ENCODE results near the gene PDE4D.
"Not testable (repeated sequence)": the region's sequence is repeated elsewhere in the genome, so short reads cannot be mapped to it uniquely, and the experiment has no call there.

PDE4D gene

DNA sequence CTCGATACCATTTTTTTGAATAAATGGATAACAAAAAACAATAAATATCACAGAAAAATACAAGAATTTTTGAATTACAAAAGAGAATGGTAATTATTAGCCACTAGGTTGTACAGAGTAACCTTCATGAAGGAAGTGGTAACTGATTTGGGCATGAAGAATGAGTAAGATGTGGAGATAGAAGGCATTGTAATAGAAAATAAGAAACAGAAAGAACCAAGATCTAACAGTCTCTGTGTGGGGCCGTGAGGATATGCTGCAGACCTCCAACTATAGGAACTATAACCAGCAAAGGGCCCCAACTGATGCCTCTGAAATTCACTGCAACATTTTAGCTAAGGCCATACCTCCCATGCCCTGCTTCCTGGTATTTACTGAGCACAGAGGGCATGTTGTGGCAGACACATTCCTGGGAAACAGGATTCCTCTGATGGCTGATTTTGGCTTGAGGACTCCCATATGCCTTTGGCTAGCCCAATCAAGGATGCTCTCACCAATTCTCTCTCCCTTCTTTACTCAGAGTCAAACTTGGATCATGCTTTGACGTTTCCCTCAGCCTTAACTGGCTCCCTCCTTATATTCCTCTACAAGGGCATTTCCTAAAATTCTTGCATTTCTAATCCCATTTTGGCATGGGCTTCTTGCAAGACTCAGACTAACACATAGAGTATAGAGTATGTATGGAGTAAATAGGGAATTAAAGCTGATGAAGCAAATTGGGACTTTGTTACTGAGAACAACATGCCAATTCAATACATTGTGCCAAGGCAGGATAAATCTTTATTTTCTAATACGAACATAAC lies 208.9 kb downstream of the PDE4D start:
- FAIRE-seq (no peak), DNase-seq (ENCODE audit: insufficient read length) (no peak)
- TF ChIP-seq POLR2AphosphoS5 (IDR thresholded peaks at IDR 0.05; ENCODE audit: low read depth, low read length) (no peak), TAF1 (IDR thresholded peaks at IDR 0.05; ENCODE audit: borderline replicate concordance, low read depth, low read length) (no peak), POLR2A (IDR thresholded peaks at IDR 0.05; ENCODE audit: low read depth, low read length) (no peak)

DNA sequence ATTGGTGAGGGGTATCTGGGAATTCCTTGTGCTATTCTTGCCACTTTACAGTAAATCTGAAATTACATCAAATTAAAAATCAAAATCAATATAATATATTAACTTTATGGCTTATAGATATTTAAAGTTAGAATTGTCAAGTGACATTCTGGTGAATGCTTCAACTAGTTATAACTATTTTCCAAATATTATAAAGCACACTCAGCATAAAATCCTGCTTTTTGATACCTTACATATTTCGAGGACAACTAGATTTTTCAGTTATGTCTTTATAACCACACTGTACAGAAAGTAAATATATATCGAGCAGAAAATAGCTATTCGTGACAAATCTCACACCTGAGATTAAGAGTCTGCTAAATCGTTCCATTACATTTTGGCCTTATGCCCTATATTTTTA lies 210.2 kb downstream of the PDE4D start:
- DNase-seq (ENCODE audit: insufficient read length) = no peak
- TF ChIP-seq TAF1 (IDR thresholded peaks at IDR 0.05; ENCODE audit: borderline replicate concordance, low read depth, low read length) (no peak), POLR2A (IDR thresholded peaks at IDR 0.05; ENCODE audit: low read depth, low read length) (no peak), POLR2AphosphoS5 (IDR thresholded peaks at IDR 0.05; ENCODE audit: low read depth, low read length) (no peak)
- no peak for FAIRE-seq

DNA sequence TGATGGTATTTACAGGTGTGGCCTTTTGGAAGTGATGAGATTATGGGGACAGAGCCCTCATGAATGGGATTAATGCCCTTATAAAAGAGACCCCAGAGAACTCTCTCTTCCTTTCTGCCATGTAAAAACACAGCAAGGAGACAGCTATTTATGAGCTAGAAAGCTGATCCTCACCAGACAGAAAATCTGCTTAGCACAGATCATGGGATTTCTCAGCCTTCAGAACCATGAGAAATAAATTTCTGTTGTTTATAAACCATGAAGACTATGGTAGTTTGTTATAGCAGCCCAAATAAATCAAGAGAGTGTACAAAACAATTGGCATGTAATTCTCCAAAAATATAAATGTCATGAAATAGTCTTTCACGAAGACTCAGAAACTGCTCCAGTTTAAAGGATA lies 211.0 kb downstream of the PDE4D start:
- FAIRE-seq (no peak), DNase-seq (ENCODE audit: insufficient read length) (no peak)
- TF ChIP-seq POLR2A (IDR thresholded peaks at IDR 0.05; ENCODE audit: low read depth, low read length) (no peak), POLR2AphosphoS5 (IDR thresholded peaks at IDR 0.05; ENCODE audit: low read depth, low read length) (no peak), TAF1 (IDR thresholded peaks at IDR 0.05; ENCODE audit: borderline replicate concordance, low read depth, low read length) (no peak)

DNA sequence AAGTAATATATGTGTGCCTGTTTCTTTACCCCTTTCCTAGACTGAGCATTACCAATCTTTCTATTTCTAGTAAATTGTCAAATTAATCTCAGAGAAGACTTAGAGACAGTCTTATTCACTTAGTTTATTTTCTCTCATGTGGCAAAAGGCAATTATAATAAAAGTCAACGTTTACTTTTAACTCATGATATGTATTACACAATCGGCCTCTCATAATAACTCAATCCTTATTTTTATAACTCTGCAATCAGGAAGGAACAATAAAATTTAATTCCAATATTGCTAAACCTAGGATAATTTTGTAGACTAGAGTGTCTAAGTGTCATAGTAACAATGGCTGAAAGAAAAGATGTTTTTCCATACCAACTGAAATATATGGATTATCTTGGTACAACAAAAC lies 214.6 kb downstream of the PDE4D start:
- DNase-seq (ENCODE audit: insufficient read length) (no peak), FAIRE-seq (no peak)
- TF ChIP-seq TAF1 (IDR thresholded peaks at IDR 0.05; ENCODE audit: borderline replicate concordance, low read depth, low read length) (no peak), POLR2AphosphoS5 (IDR thresholded peaks at IDR 0.05; ENCODE audit: low read depth, low read length) (no peak), POLR2A (IDR thresholded peaks at IDR 0.05; ENCODE audit: low read depth, low read length) (no peak)

DNA sequence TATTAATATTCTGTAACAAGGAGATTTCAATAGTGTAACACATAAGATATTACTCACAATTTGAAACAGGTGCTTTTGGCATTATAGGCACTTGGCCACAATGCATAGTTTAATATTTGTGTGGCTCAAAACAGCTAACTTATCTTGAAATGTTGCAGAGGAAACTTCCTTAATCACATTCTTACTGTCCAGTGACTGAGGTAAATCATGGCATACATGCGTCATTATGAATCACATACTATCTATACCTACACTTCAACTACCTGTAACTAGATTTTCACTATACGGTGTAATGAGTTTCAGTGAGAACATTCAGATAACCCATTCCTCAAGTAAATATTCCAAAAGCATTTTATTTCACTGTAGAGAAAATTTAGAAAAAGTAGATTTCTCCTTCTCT lies 218.8 kb downstream of the PDE4D start:
- TF ChIP-seq POLR2AphosphoS5 (IDR thresholded peaks at IDR 0.05; ENCODE audit: low read depth, low read length) = no peak
- TF ChIP-seq POLR2A (IDR thresholded peaks at IDR 0.05; ENCODE audit: low read depth, low read length) = no peak
- TF ChIP-seq TAF1 (IDR thresholded peaks at IDR 0.05; ENCODE audit: borderline replicate concordance, low read depth, low read length) = no peak
- no peak for DNase-seq (ENCODE audit: insufficient read length)
- FAIRE-seq = no peak

GRCh38 chr5:59673438-59674058 lies 220.0 kb downstream of the PDE4D start:
- DNase-seq (ENCODE audit: insufficient read length) (no peak), FAIRE-seq (no peak)
- TF ChIP-seq POLR2AphosphoS5 (IDR thresholded peaks at IDR 0.05; ENCODE audit: low read depth, low read length) (no peak), TAF1 (IDR thresholded peaks at IDR 0.05; ENCODE audit: borderline replicate concordance, low read depth, low read length) (no peak), POLR2A (IDR thresholded peaks at IDR 0.05; ENCODE audit: low read depth, low read length) (no peak)

DNA sequence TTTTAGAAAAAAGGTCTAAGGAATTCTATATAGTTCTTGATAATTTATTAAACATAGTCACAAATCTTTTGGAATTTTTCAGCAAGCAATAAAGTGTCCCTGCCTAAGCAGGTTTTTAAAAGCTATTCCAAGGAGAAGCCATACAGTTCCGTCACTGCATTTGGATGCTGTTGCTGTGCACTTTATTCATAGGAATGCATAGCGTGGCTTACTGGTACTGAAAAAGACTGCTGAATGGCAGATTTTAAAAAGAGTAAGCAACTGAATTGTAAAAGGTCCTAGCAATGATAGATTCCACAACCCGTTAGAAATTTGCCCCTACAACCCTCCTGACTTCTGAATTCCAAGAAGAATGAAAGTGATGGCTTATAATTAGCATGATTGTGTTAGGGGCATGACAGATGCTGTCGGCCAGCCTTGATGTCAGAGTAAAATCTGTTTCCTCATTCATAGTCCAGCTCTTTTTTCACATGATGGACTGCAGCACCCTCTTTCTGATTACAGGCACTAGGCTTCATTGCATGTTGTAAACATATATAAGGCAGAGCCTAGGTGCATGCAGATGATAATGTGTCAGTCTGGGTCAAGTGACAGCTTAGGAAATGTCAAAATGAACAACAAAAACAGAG lies 227.0 kb downstream of the PDE4D start:
- TF ChIP-seq POLR2A (IDR thresholded peaks at IDR 0.05; ENCODE audit: low read depth, low read length) (no peak), TAF1 (IDR thresholded peaks at IDR 0.05; ENCODE audit: borderline replicate concordance, low read depth, low read length) (no peak), POLR2AphosphoS5 (IDR thresholded peaks at IDR 0.05; ENCODE audit: low read depth, low read length) (no peak)
- FAIRE-seq = no peak
- DNase-seq (ENCODE audit: insufficient read length) = no peak

DNA sequence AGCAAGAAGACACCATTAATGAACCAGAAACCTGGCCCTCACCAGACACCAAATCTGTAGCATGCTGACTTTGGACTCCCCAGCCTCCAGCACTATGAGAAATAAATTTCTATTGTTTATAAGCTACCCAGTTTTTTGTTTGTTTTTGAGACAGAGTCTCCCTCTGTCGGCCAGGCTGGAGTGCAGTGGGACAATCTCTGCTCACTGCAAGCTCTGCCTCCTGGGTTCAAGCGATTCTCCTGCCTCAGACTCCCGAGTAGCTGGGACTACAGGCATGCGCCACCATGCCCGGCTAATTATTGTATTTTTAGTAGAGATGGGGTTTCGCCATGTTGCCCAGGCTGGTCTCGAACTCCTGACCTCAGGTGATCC lies 227.7 kb downstream of the PDE4D start:
- DNase-seq (ENCODE audit: insufficient read length); FAIRE-seq: not testable (repeated sequence)

DNA sequence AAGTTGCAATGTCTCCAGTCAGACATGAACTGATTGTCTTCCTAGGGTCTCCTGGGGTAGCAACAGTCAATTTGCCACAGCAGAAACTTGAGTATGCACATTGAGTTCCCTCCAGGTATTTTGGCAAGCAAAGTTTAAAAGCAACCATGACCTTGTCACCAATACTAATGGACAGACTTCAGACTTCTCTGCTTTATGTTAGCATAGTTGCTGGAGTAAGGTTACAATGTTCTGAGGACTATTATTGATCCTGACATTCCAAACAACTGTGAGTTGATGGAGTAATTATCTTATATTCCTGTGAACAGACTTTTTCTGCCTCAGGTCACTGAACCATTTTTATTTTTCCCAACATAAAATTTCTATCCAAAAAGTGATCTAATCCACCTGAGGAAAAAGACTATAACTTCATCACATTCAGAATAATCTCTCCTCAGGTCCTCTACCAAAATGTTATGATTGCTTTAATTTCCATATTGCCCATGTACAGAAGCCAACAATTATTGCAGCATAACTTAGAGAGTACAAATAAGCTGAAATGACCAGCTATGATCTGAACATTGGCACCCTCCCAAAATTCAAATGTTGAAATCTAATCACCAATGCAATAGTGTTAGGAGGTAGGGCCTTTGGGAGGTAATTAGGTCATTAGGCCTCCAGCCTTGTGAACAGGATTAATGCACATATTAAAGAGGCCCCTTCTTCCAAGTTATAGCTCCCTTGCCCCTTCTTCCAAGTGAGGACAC lies 228.3 kb downstream of the PDE4D start:
- no peak for TF ChIP-seq TAF1 (IDR thresholded peaks at IDR 0.05; ENCODE audit: borderline replicate concordance, low read depth, low read length)
- TF ChIP-seq POLR2A (IDR thresholded peaks at IDR 0.05; ENCODE audit: low read depth, low read length) = no peak
- no peak for TF ChIP-seq POLR2AphosphoS5 (IDR thresholded peaks at IDR 0.05; ENCODE audit: low read depth, low read length)
- no peak for FAIRE-seq
- DNase-seq (ENCODE audit: insufficient read length) = no peak

- DNase-seq (ENCODE audit: insufficient read length) (no peak), FAIRE-seq (peak; percentile 48)
- TF ChIP-seq POLR2AphosphoS5 (IDR thresholded peaks at IDR 0.05; ENCODE audit: low read depth, low read length) = no peak
- TF ChIP-seq TAF1 (IDR thresholded peaks at IDR 0.05; ENCODE audit: borderline replicate concordance, low read depth, low read length) = no peak
- no peak for TF ChIP-seq POLR2A (IDR thresholded peaks at IDR 0.05; ENCODE audit: low read depth, low read length)
Measured at GRCh38 chr5:59661954-59662615, 231.4 kb downstream of the PDE4D start.

GRCh38 chr5:59661311-59661710 lies 232.2 kb downstream of the PDE4D start:
- FAIRE-seq = no peak
- DNase-seq (ENCODE audit: insufficient read length) = no peak
- TF ChIP-seq POLR2AphosphoS5 (IDR thresholded peaks at IDR 0.05; ENCODE audit: low read depth, low read length) (no peak), POLR2A (IDR thresholded peaks at IDR 0.05; ENCODE audit: low read depth, low read length) (no peak), TAF1 (IDR thresholded peaks at IDR 0.05; ENCODE audit: borderline replicate concordance, low read depth, low read length) (no peak)
